Neural progenitor cell (in vitro differentiated cells): ENCODE measurements around the gene MTCL1. TPM values are rescaled to one million over a fixed set of nuclear protein-coding genes. Genes with fewer than 3 reads are reported as not detected.

Source experiments
- DNase-seq: peaks from one replicate; pipeline ENCODE4 v3.0.0-alpha.2; 2016; ENCODE audit warnings: low spot score
- H2AFZ ChIP-seq: fragments of 200-600 bp; sonication (generic); replicated peaks from 2 replicates; pipeline ENCODE4 v1.6.1; 2016; ENCODE audit warnings: antibody characterized with exemption
- H3F3A ChIP-seq: fragments of 200-600 bp; sonication (generic); 2 replicates; pipeline ENCODE4 v1.6.1; 2016; ENCODE audit warnings: antibody characterized with exemption, low read depth
- H3K27ac ChIP-seq: fragments of 200-600 bp; sonication (generic); 2 replicates; pipeline ENCODE4 v1.5.1; 2016; ENCODE audit warnings: mild to moderate bottlenecking
- H3K27me3 ChIP-seq: fragments of 200-600 bp; sonication (generic); 2 replicates; pipeline ENCODE4 v1.6.1; 2016; ENCODE audit warnings: mild to moderate bottlenecking, moderate library complexity
- H3K36me3 ChIP-seq: fragments of 200-600 bp; sonication (generic); 2 replicates; pipeline ENCODE4 v1.5.1; 2016
- H3K4me1 ChIP-seq: fragments of 200-600 bp; sonication (generic); 2 replicates; pipeline ENCODE4 v1.6.1; 2016; ENCODE audit warnings: mixed run types
- H3K4me2 ChIP-seq: fragments of 200-600 bp; sonication (generic); 2 replicates; pipeline ENCODE4 v1.6.1; 2016
- H3K4me3 ChIP-seq: fragments of 200-600 bp; sonication (generic); 2 replicates; pipeline ENCODE4 v1.5.1; 2016
- H3K79me2 ChIP-seq: fragments of 200-600 bp; sonication (generic); 2 replicates; pipeline ENCODE4 v1.6.1; 2016; ENCODE audit warnings: low read depth
- H3K9ac ChIP-seq: fragments of 200-600 bp; sonication (generic); 2 replicates; pipeline ENCODE4 v1.6.1; 2016
- H3K9me3 ChIP-seq: fragments of 200-600 bp; sonication (generic); 2 replicates; pipeline ENCODE4 v1.5.1; 2016; ENCODE audit warnings: low read depth
- H4K20me1 ChIP-seq: fragments of 200-600 bp; sonication (generic); 2 replicates; pipeline ENCODE4 v1.6.1; 2016; ENCODE audit warnings: low read depth
- H3K27ac Mint-ChIP-seq: 3 replicates; pipeline ENCODE4 v1.8.0; 2021; ENCODE audit warnings: mixed read lengths
- H3K27me3 Mint-ChIP-seq: 2 replicates; pipeline ENCODE4 v1.8.0; 2022; ENCODE audit warnings: low read depth, mild to moderate bottlenecking, inconsistent platforms, moderate library complexity, mixed read lengths; ENCODE audit not compliant: insufficient read depth
- H3K36me3 Mint-ChIP-seq: 3 replicates; pipeline ENCODE4 v1.8.0; 2021; ENCODE audit warnings: mixed read lengths
- H3K4me1 Mint-ChIP-seq: 3 replicates; pipeline ENCODE4 v1.8.0; 2021; ENCODE audit warnings: mixed read lengths
- H3K4me3 Mint-ChIP-seq: 3 replicates; pipeline ENCODE4 v1.8.0; 2021; ENCODE audit warnings: mild to moderate bottlenecking, moderate library complexity, mixed read lengths
- H3K9me3 Mint-ChIP-seq: 3 replicates; pipeline ENCODE4 v1.8.0; 2020; ENCODE audit warnings: mixed read lengths
- EZH2 ChIP-seq: fragments of 200-600 bp; sonication (generic); IDR thresholded peaks from 2 replicates; pipeline ENCODE4 v1.6.1; 2017; ENCODE audit warnings: antibody characterized with exemption, mild to moderate bottlenecking, moderate library complexity
- EZH2phosphoT487 ChIP-seq: fragments of 200-600 bp; sonication (generic); IDR thresholded peaks from 2 replicates; pipeline ENCODE4 v1.6.1; 2017; ENCODE audit warnings: antibody characterized with exemption
- total RNA-seq: library from RNA; depleted of rRNA; stranded (reverse); fragments of >200 nt; gene quantifications from 2 replicates; pipeline ENCODE4 v1.2.3, GENCODE V29; 2015; ENCODE audit warnings: low replicate concordance
- TF ChIP-seq, protein P1 (sequence below): fragments of 200-600 bp; sonication (generic); IDR thresholded peaks from 2 replicates; pipeline ENCODE4 v1.5.1; 2017; ENCODE audit warnings: antibody characterized with exemption, mild to moderate bottlenecking

MTCL1 gene
- total RNA-seq, 1 donor from 2014 or later, result 36.9 TPM

- no peak overlapping the region for H3K27ac Mint-ChIP-seq
- no peaks in the 10 kb centered on the region for H3K9me3 Mint-ChIP-seq
- Histone ChIP-seq H3K9ac (no peak overlapping the region), H3K4me2 (no peak overlapping the region), H3K27me3 (no peaks in the 10 kb centered on the region), H3K27ac (no peak overlapping the region), H4K20me1 (no peaks in the 10 kb centered on the region), H2AFZ (no peak overlapping the region), H3K4me1 (peaks cover 31% of the 10 kb centered on the region), H3K36me3 (no peaks in the 10 kb centered on the region), H3K9me3 (no peaks in the 10 kb centered on the region), H3F3A (peaks cover 22% of the 10 kb centered on the region), H3K4me3 (no peak overlapping the region), H3K79me2 (no peaks in the 10 kb centered on the region)
- peaks cover 38% of the 10 kb centered on the region for H3K4me1 Mint-ChIP-seq
- no peak overlapping the region for H3K4me3 Mint-ChIP-seq
- DNase-seq, result no peak
- TF ChIP-seq EZH2, result no peak
- TF ChIP-seq, protein P1, sequence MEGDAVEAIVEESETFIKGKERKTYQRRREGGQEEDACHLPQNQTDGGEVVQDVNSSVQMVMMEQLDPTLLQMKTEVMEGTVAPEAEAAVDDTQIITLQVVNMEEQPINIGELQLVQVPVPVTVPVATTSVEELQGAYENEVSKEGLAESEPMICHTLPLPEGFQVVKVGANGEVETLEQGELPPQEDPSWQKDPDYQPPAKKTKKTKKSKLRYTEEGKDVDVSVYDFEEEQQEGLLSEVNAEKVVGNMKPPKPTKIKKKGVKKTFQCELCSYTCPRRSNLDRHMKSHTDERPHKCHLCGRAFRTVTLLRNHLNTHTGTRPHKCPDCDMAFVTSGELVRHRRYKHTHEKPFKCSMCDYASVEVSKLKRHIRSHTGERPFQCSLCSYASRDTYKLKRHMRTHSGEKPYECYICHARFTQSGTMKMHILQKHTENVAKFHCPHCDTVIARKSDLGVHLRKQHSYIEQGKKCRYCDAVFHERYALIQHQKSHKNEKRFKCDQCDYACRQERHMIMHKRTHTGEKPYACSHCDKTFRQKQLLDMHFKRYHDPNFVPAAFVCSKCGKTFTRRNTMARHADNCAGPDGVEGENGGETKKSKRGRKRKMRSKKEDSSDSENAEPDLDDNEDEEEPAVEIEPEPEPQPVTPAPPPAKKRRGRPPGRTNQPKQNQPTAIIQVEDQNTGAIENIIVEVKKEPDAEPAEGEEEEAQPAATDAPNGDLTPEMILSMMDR, result no peak
- TF ChIP-seq EZH2phosphoT487, result no peak
- H3K27me3 Mint-ChIP-seq, result peaks cover 2% of the 10 kb centered on the region
- H3K36me3 Mint-ChIP-seq, result peaks cover 2% of the 10 kb centered on the region
Measured at GRCh38 chr18:8803063-8803795, 97.9 kb downstream of the MTCL1 start.

GRCh38 chr18:8803957-8804356, 98.6 kb downstream of the MTCL1 start:
- no peak overlapping the region for H2AFZ ChIP-seq
- H3K27me3 Mint-ChIP-seq, result peaks cover 2% of the 10 kb centered on the region
- H4K20me1 ChIP-seq, result no peaks in the 10 kb centered on the region
- H3K4me3 ChIP-seq, result no peak overlapping the region
- no peak overlapping the region for H3K4me2 ChIP-seq
- TF ChIP-seq EZH2 (no peak), EZH2phosphoT487 (no peak)
- TF ChIP-seq, protein P1, result no peak
- H3K4me3 Mint-ChIP-seq, result no peak overlapping the region
- H3K36me3 Mint-ChIP-seq, result peaks cover 6% of the 10 kb centered on the region
- peaks cover 22% of the 10 kb centered on the region for H3F3A ChIP-seq
- H3K27me3 ChIP-seq, result no peaks in the 10 kb centered on the region
- H3K36me3 ChIP-seq, result no peaks in the 10 kb centered on the region
- no peak overlapping the region for H3K9ac ChIP-seq
- H3K4me1 ChIP-seq, result peaks cover 31% of the 10 kb centered on the region
- DNase-seq, result no peak
- no peak overlapping the region for H3K27ac ChIP-seq
- peaks cover 34% of the 10 kb centered on the region for H3K4me1 Mint-ChIP-seq
- H3K9me3 Mint-ChIP-seq, result no peaks in the 10 kb centered on the region
- H3K27ac Mint-ChIP-seq, result no peak overlapping the region
- no peaks in the 10 kb centered on the region for H3K9me3 ChIP-seq
- H3K79me2 ChIP-seq, result no peaks in the 10 kb centered on the region

- H2AFZ ChIP-seq, result no peak overlapping the region
- Mint-ChIP-seq H3K4me3 (no peak overlapping the region), H3K36me3 (peaks cover 18% of the 10 kb centered on the region), H3K27ac (no peak overlapping the region), H3K4me1 (peaks cover 29% of the 10 kb centered on the region), H3K27me3 (peaks cover 4% of the 10 kb centered on the region), H3K9me3 (no peaks in the 10 kb centered on the region)
- TF ChIP-seq, protein P1, result no peak
- TF ChIP-seq EZH2, result no peak
- no peak for TF ChIP-seq EZH2phosphoT487
- no peak overlapping the region for H3K9ac ChIP-seq
- H3K36me3 ChIP-seq, result no peaks in the 10 kb centered on the region
- H3K4me2 ChIP-seq, result no peak overlapping the region
- no peaks in the 10 kb centered on the region for H3K79me2 ChIP-seq
- no peaks in the 10 kb centered on the region for H3K27me3 ChIP-seq
- no peaks in the 10 kb centered on the region for H3K9me3 ChIP-seq
- no peak for DNase-seq
- peaks cover 9% of the 10 kb centered on the region for H3F3A ChIP-seq
- peaks cover 23% of the 10 kb centered on the region for H3K4me1 ChIP-seq
- no peak overlapping the region for H3K4me3 ChIP-seq
- H4K20me1 ChIP-seq, result no peaks in the 10 kb centered on the region
- no peak overlapping the region for H3K27ac ChIP-seq
Measured at GRCh38 chr18:8805552-8805951, 100.2 kb downstream of the MTCL1 start.
